Prostate gland (tissue), 2 donors: ENCODE measurements around the gene IL6. TPM values are rescaled to one million over a fixed set of nuclear protein-coding genes. Genes with fewer than 3 reads are reported as not detected.

Experiments
- DNase-seq: peaks from one replicate; pipeline ENCODE4 v3.0.0-alpha.2; 2019; ENCODE audit warnings: low spot score
- H3K27ac ChIP-seq, 2 donors: fragments of 200-600 bp; sonication (generic); 2 replicates each; pipeline ENCODE4 v1.5.1; 2017 to 2019
- H3K27me3 ChIP-seq: fragments of 200-600 bp; sonication (generic); replicated peaks from 2 replicates; pipeline ENCODE4 v1.5.1; 2019; ENCODE audit not compliant: insufficient read depth
- H3K36me3 ChIP-seq, 2 donors: fragments of 200-600 bp; sonication (generic); 1 replicate in 1 of 2; 2 replicates in 1 of 2; pipeline versions ENCODE4 v1.5.1 to v1.8.1; 2017 to 2019
- H3K4me1 ChIP-seq: fragments of 200-600 bp; sonication (generic); replicated peaks from 2 replicates; pipeline ENCODE4 v1.5.1; 2019
- H3K4me3 ChIP-seq, 2 donors: fragments of 200-600 bp; sonication (generic); 2 replicates each; pipeline ENCODE4 v1.5.1; 2017 to 2019
- H3K9me3 ChIP-seq: fragments of 200-600 bp; sonication (generic); 2 replicates; pipeline ENCODE4 v1.5.1; 2017
- POLR2A ChIP-seq: fragments of 450-650 bp; IDR thresholded peaks from one replicate; pipeline ENCODE4 v1.6.1; 2016; ENCODE audit warnings: antibody characterized with exemption, mild to moderate bottlenecking
- POLR2AphosphoS5 ChIP-seq: sonication (generic); formaldehyde crosslinking; IDR thresholded peaks from one replicate; pipeline ENCODE4 v1.6.1; 2017; ENCODE audit warnings: antibody characterized with exemption
- WGBS: methylation state at CpG from one replicate; pipeline ENCODE4 v1.1.5; 2018; 5-methylcytosine and 5-hydroxymethylcytosine counted together
- intact Hi-C: fragments of 100-400 bp; cut with DNase I; formaldehyde crosslinking; loops from one replicate; pipeline ENCODE4 v1.14.2; 2022
- total RNA-seq, 2 donors: library from RNA; depleted of rRNA; stranded (reverse); fragments of >200 nt; gene quantifications; one replicate each; pipeline ENCODE4 v1.1.0, GENCODE V29; 2016
- TF ChIP-seq, protein P1 (sequence below), 4 experiments: fragments of 200-600 bp in 2 of 4; fragments of 450-650 bp in 2 of 4; sonication (generic) in 2 of 4; IDR thresholded peaks; 1 replicate in 3 of 4; 2 replicates in 1 of 4; pipeline ENCODE4 v1.5.1; 2016 to 2019; ENCODE audit warnings: antibody characterized with exemption in 4 of 4, mild to moderate bottlenecking in 2 of 4, moderate library complexity in 2 of 4

IL6 gene
- total RNA-seq, 2 donors from 2014 or later, result not detected

GRCh38 chr7:22715969-22716368 is 11.0 kb upstream of the IL6 start:
- DNase-seq, result no peak
- Histone ChIP-seq H3K4me3 (no peak overlapping the region), H3K27me3 (no peaks in the 10 kb centered on the region), H3K9me3 (no peaks in the 10 kb centered on the region), H3K36me3 (no peaks in the 10 kb centered on the region), H3K27ac (no peak overlapping the region), H3K4me1 (no peaks in the 10 kb centered on the region)
- TF ChIP-seq POLR2AphosphoS5 (no peak), POLR2A (no peak)
- TF ChIP-seq, protein P1, sequence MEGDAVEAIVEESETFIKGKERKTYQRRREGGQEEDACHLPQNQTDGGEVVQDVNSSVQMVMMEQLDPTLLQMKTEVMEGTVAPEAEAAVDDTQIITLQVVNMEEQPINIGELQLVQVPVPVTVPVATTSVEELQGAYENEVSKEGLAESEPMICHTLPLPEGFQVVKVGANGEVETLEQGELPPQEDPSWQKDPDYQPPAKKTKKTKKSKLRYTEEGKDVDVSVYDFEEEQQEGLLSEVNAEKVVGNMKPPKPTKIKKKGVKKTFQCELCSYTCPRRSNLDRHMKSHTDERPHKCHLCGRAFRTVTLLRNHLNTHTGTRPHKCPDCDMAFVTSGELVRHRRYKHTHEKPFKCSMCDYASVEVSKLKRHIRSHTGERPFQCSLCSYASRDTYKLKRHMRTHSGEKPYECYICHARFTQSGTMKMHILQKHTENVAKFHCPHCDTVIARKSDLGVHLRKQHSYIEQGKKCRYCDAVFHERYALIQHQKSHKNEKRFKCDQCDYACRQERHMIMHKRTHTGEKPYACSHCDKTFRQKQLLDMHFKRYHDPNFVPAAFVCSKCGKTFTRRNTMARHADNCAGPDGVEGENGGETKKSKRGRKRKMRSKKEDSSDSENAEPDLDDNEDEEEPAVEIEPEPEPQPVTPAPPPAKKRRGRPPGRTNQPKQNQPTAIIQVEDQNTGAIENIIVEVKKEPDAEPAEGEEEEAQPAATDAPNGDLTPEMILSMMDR (IDR thresholded peaks at IDR 0.05), result no peak
- 94% methylated on average over 4 of the region's 4 CpGs for WGBS
- intact Hi-C loops, result no loop called here

GRCh38 chr7:22717760-22718159 is 9.2 kb upstream of the IL6 start:
- no peak for TF ChIP-seq POLR2A
- TF ChIP-seq, protein P1 (IDR thresholded peaks at IDR 0.05), result no peak
- TF ChIP-seq POLR2AphosphoS5, result no peak
- intact Hi-C loops, result no loop called here
- no peak overlapping the region for H3K4me3 ChIP-seq
- 67% methylated on average over 7 of the region's 7 CpGs for WGBS
- H3K4me1 ChIP-seq, result no peaks in the 10 kb centered on the region
- DNase-seq, result no peak
- no peaks in the 10 kb centered on the region for H3K36me3 ChIP-seq
- H3K27ac ChIP-seq, result no peak overlapping the region
- H3K9me3 ChIP-seq, result no peaks in the 10 kb centered on the region
- no peaks in the 10 kb centered on the region for H3K27me3 ChIP-seq

DNA sequence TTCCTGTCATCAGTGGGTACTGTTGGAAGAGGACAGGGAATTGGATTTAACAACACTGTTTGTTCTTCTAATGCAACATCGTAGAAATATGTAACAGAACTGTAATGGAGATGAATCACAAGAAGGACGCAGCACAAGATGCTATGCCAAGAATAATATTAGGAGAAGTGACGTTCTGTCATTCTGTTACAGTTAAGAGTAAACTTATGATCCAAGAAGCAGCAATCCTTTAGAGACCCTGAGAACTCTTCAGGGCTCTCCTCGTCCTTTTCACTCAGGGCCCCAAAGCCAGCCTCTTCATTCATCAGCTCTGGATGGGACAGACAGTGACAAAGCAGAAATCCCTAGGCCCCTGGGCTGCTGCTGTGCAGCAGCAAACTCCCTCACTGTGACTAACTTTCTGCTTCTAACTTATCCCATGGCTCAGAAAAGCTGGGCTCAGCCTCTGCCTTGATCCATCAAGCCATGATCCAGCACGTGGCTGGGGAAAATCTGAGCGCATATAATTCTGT is 8.7 kb upstream of the IL6 start:
- no peak for DNase-seq
- H3K4me1 ChIP-seq, result no peaks in the 10 kb centered on the region
- H3K9me3 ChIP-seq, result no peaks in the 10 kb centered on the region
- H3K27me3 ChIP-seq, result no peaks in the 10 kb centered on the region
- TF ChIP-seq POLR2AphosphoS5 (peak; percentile 33), POLR2A (no peak)
- TF ChIP-seq, protein P1 (IDR thresholded peaks at IDR 0.05), result no peak
- no peak overlapping the region for H3K27ac ChIP-seq
- intact Hi-C loops, result no loop called here
- no peaks in the 10 kb centered on the region for H3K36me3 ChIP-seq
- H3K4me3 ChIP-seq, result no peak overlapping the region
- WGBS, result 35% methylated on average over 6 of the region's 6 CpGs

GRCh38 chr7:22718911-22719420 is 8.0 kb upstream of the IL6 start:
- H3K4me3 ChIP-seq, result no peak overlapping the region
- DNase-seq, result no peak
- TF ChIP-seq POLR2A (no peak), POLR2AphosphoS5 (no peak)
- TF ChIP-seq, protein P1 (IDR thresholded peaks at IDR 0.05), result no peak
- H3K27ac ChIP-seq, result no peak overlapping the region
- 43% methylated on average over 1 of the region's 1 CpG for WGBS
- H3K4me1 ChIP-seq, result no peaks in the 10 kb centered on the region
- no peaks in the 10 kb centered on the region for H3K36me3 ChIP-seq
- H3K9me3 ChIP-seq, result no peaks in the 10 kb centered on the region
- intact Hi-C loops, result no loop called here
- no peaks in the 10 kb centered on the region for H3K27me3 ChIP-seq
